Kidney (tissue), 14 donors: ENCODE data around the gene CELF5. TPM values are rescaled to one million over a fixed set of nuclear protein-coding genes. Genes with fewer than 3 reads are reported as not detected.
A peak's percentile ranks its signal among the peaks of the same experiment; 100 is the strongest.

Experiments
- DNase-seq, 5 donors: peaks; one replicate each; pipeline ENCODE4 v3.0.0-alpha.2; 2013 to 2020
- FAIRE-seq: peaks from 2 replicates; lab custom pipeline; 2012; peaks lifted over from hg19 to GRCh38; lab: Jason Lieb, UNC
- H3K27ac ChIP-seq, 2 donors: one replicate each; pipeline ENCODE4 v1.7.0; 2013; ENCODE audit warnings: low read depth in 2 of 2, low read length in 2 of 2, inconsistent platforms in 1 of 2
- H3K27me3 ChIP-seq: one replicate; pipeline ENCODE4 v1.7.1; 2013; ENCODE audit warnings: low read length, inconsistent platforms; ENCODE audit not compliant: control insufficient read depth, insufficient read depth
- H3K36me3 ChIP-seq, 3 donors: one replicate each; pipeline versions ENCODE4 v1.7.0 to v1.7.1; 2013; ENCODE audit warnings: low read length in 3 of 3, control low read depth in 1 of 3, inconsistent platforms in 1 of 3; ENCODE audit not compliant: insufficient read depth in 3 of 3, control insufficient read depth in 2 of 3
- H3K4me1 ChIP-seq, 3 donors: one replicate each; pipeline versions ENCODE4 v1.7.0 to v1.7.1; 2013; ENCODE audit warnings: low read length in 3 of 3, inconsistent platforms in 1 of 3, low read depth in 1 of 3; ENCODE audit not compliant: control insufficient read depth in 2 of 3, insufficient read depth in 2 of 3
- H3K4me3 ChIP-seq, 3 donors: one replicate each; pipeline versions ENCODE4 v1.7.0 to v1.8.1; 2013; ENCODE audit warnings: low read length in 3 of 3, control low read depth in 1 of 3, inconsistent platforms in 1 of 3
- H3K9ac ChIP-seq, 3 donors: one replicate each; pipeline versions ENCODE4 v1.7.0 to v1.7.1; 2013; ENCODE audit warnings: low read length in 3 of 3, control low read depth in 1 of 3, inconsistent platforms in 1 of 3
- H3K9me3 ChIP-seq, 3 donors: one replicate each; pipeline versions ENCODE4 v1.7.0 to v1.7.1; 2013; ENCODE audit warnings: low read length in 3 of 3, control low read depth in 1 of 3, inconsistent platforms in 1 of 3; ENCODE audit not compliant: control insufficient read depth in 2 of 3, insufficient read depth in 1 of 3
- CTCF ChIP-seq: IDR thresholded peaks from 3 replicates; pipeline ENCODE4 v1.5.1; 2012; ENCODE audit warnings: mild to moderate bottlenecking, moderate library complexity, borderline replicate concordance; ENCODE audit not compliant: insufficient read depth; ENCODE audit errors: extremely low read depth
- intact Hi-C: fragments of 100-400 bp; cut with DNase I; formaldehyde crosslinking; loops from one replicate; pipeline ENCODE4 v1.11.1; 2022
- polyA plus RNA-seq: library from polyadenylated mRNA; stranded (reverse); fragments of 350-450 nt; fragmentation: Illumina TruSeq; extraction: RNeasy Lipid Tissue Mini Kit (QIAGEN cat#74804); gene quantifications from one replicate; pipeline ENCODE4 v1.2.3, GENCODE V29; 2014; ENCODE audit warnings: low read depth, low replicate concordance; ENCODE audit not compliant: insufficient read depth
- total RNA-seq: library from RNA; stranded (reverse); fragmentation: NEBNext Ultra II Directional; extraction: Animal tissue kit (Norgen Biotek cat#: 25700); gene quantifications from one replicate; pipeline ENCODE4 v1.2.1, GENCODE V29; 2021
- donor health status: control.
- donor health status: control.
- donor health status: control.
- donor health status: control.
- donor health status: control.
- donor health status: DM: yes; HTN: yes; CAD: no.
- donor health status: Normal renal cell carcinoma (clear cell type).

The CELF5 gene
- total and polyA plus RNA-seq, 2 donors from 2014 or later = 0.15 to 0.38 TPM

DNA sequence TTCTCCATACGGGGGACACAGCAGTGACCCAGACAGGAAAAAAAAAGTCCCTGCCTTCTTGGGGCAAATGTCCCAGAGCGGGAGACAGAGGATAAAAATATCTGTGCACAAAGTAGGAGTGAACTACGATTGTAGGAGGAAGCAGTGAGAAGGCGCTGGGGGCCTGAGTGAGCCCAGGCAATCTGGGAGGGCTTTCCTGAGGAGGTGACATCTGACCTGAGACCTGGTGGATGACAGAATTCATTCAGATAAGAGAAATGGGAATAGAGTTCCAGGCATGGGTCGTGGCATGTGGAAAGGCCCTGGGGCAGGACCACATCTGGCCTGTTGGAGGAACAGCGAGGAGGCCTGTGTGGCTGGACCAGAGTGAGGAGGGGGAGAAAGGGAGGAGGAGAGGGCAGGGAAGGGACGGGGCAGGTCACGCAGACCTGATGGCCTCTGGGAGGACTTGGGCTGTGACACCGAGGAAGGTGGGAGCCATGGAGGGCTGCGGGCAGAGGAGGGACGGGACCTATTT is 91.7 kb downstream of the CELF5 start:
- no peak overlapping the region for H3K27ac ChIP-seq
- no peaks in the 10 kb centered on the region for H3K9me3 ChIP-seq
- FAIRE-seq (no peak), DNase-seq (peak in 1 of 5 donors; percentile 26)
- H3K36me3 ChIP-seq = no peaks in the 10 kb centered on the region
- H3K4me1 ChIP-seq = no peaks in the 10 kb centered on the region
- H3K4me3 ChIP-seq = no peak overlapping the region
- TF ChIP-seq CTCF = no peak
- H3K27me3 ChIP-seq = peaks cover 2% of the 10 kb centered on the region
- intact Hi-C loops = no loop called here
- H3K9ac ChIP-seq = no peak overlapping the region

DNA sequence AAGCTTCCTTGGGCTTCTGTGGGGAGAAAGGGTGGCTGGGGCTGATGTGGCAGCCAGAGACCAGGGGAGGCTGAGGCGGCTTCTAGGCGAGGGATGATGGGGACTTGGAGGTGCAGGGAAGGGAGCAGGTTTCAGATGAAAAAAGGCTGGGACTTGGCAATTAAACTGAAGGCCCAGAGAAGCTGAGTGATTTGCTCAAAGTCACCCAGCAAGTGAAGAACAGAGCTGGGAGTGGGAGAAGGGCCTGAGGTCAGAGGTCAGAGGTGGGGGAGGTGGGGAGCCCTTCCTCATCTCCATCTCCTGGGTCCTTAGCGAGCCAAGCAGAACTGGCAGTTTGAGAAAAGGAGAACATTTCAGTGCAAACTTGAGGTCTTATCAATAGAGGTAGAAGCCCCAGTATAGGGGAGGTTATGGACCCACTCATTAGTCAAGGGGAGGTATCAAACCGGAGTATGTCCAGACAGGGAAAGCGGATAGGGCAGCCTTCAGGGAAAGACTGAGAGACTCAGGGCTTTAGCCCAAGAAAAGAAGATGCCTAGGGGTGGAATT is 92.3 kb downstream of the CELF5 start:
- no peaks in the 10 kb centered on the region for H3K9me3 ChIP-seq
- no peak overlapping the region for H3K9ac ChIP-seq
- DNase-seq = no peak
- H3K27ac ChIP-seq = no peak overlapping the region
- TF ChIP-seq CTCF = no peak
- intact Hi-C loops = no loop called here
- H3K27me3 ChIP-seq = peaks cover 2% of the 10 kb centered on the region
- no peak overlapping the region for H3K4me3 ChIP-seq
- H3K36me3 ChIP-seq = no peaks in the 10 kb centered on the region
- no peak for FAIRE-seq
- H3K4me1 ChIP-seq = no peaks in the 10 kb centered on the region

DNA sequence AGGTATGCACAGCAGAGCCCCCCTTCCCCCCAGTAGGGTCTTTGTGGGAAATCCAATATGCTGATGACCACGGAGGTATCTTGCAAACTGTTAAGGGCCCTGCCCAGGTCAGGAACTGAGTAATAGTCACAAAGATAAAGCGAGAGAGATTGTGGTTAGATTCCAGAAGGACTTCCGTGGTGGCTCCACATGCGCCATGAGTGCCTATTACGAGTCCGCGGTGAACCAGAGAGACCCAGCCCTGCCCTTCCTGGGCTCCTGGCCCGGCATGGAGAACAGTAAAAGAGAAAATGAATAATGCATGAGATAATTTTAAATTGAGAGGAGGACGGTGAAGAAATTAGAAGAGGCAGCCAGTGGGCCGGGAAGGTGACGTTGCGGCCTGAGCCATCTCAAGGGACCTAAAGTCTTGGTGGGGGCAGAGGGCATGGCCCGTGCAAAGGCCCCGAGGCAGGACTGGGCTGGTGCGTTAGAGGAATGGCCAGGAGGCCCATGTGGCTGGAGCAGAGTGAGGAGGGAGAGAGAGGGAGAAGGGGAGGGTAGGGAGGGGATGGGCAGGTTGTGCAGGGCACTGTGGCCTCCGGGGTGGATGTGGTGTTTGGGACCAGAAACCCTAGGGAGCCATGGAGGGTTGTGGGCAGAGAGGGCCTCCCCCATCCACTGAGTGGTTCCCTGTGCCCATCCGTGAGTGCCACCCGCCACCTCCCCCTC is 95.3 kb downstream of the CELF5 start:
- no peak overlapping the region for H3K27ac ChIP-seq
- no peak overlapping the region for H3K4me3 ChIP-seq
- no peaks in the 10 kb centered on the region for H3K27me3 ChIP-seq
- no peaks in the 10 kb centered on the region for H3K9me3 ChIP-seq
- no peaks in the 10 kb centered on the region for H3K36me3 ChIP-seq
- FAIRE-seq = no peak
- peak in 1 of 5 donors; percentile 66 for DNase-seq
- no peak for TF ChIP-seq CTCF
- H3K9ac ChIP-seq = no peak overlapping the region
- H3K4me1 ChIP-seq = no peaks in the 10 kb centered on the region
- intact Hi-C loops = loop anchor here (10.0 kb wide), 1 partner anchor 155 kb away; no protein-coding TSS in a partner anchor
